HG03520 (cell line): ENCODE measurements around the gene TNFSF8.

Source experiments
- ATAC-seq: cut with Tn5 transposase; IDR thresholded peaks from one replicate; pipeline ENCODE4 v1.9.1; 2021; ENCODE audit warnings: mild to moderate bottlenecking, moderate library complexity; ENCODE audit not compliant: unreplicated experiment

The TNFSF8 gene, protein sequence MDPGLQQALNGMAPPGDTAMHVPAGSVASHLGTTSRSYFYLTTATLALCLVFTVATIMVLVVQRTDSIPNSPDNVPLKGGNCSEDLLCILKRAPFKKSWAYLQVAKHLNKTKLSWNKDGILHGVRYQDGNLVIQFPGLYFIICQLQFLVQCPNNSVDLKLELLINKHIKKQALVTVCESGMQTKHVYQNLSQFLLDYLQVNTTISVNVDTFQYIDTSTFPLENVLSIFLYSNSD

DNA sequence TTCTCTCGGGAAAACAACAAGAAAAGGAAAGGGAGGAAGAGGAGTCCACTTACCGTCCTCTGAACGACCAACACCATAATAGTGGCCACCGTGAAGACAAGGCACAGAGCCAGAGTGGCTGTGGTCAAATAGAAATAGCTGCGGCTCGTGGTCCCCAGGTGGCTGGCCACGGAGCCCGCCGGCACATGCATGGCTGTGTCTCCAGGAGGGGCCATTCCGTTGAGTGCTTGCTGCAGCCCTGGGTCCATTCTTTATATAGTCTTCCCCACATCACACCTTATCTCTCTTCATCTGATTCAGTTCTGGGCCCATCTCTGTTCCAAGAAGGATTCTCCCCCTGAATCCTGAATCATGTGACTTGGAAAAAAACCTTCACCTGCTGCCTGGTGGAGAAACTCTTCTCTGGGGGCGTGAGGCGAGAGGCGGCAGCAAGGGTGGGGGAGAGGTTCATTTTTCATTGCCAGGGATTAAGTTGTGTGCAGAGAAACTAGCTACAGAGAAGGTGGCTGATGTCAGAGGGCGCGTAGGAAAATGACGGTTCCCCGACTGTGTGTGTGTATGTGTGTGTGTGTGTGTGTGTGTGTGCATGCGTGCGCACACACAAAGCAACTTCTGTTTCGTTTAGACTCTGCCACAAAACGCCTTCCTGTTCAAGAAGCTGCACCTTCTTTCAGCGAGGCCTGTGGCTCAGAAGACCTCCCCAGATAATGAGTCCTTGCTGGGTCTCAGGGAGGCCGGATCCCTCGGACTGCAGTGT is at the start of gene TNFSF8:
Gene TNFSF8, minus strand, starts transcription at position 536 of the 757 bp plus-strand sequence. Its CDS starts 288 bp downstream, at position 248.
- ATAC-seq: no peak

DNA sequence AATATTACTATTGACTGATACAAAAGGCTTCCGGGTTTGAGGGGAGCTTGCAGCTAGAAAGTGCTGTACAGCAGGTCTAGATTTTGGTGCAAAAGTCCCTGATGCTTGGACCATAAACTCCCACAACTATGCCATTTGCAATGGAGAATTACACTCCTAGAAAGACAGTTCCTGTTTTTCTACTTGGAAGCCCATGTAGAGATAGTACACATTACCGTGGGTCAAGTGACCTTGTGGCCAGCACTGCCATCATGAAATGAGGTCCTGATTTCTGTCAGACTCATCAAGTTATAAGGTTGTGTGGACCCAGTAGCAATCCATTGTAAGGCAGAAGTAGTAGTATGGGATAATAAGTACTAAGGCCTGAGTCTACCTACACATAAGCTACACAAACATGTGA is 42.8 kb upstream of the TNFSF8 start:
- no peak for ATAC-seq

DNA sequence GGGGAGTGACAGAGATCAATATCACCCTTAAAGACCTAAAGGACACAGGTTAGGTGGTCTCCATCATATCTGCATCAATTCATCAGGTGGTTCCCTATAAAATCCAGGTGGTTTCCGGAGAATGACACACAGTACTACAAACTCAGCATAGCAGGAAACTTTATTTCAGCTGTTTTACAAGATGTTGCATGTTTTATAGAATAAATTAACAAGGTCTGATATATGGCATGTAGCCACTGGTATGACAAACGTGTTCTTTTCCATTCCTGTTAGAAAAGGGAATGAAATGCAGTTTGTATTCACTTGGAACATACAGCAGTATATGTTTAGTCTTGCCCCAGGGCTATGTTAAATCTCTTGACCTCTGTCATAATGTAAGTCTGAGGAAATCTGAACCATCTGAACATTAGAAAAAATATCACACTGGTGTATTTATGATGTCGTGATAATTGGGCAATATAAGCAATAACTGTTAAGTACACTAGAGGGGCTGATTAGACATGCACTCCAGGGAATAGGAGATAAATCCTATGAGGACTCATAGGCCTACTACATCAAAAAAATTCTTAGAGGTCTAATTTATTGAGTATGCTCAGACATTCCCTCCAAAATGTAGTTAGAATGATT is 42.2 kb upstream of the TNFSF8 start:
- no peak for ATAC-seq

DNA sequence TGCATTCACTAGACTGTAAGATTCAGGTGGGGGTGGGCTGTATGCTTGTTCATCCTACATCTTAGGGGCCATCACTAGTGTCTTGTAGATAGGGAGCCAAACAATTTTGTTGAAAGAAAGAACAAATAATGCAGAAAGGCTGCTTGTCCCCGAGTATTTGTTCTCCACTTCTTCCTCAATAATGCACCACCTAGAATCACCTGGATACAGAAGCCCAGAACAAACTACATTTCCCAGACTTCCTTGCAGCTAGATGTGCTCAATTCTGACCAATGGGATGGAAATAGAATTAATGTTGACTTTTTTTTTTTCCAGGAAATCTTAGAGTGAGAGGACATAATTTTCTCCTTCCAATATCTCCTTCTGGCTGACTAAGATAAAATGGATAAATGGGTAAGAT is 38.9 kb upstream of the TNFSF8 start:
- ATAC-seq: no peak

DNA sequence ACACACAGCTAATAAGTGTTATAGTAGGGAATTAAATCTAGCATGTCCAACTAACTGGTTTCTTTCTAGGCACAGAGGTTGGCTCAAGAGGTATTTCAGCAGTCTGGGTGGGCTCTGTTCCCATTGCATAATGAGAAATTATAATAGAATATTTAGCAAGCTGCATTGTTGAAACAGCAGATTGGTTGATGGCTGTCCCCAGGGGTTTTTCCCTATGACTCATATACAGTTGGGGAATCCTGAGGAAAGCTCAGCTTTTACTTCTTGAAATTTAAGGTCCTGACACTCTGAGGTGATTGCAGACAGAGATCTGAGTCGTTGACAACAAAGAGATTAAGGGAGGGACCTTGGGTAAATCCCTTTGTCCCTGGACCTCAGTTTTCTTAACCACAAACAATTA is 38.3 kb upstream of the TNFSF8 start:
- no peak for ATAC-seq

DNA sequence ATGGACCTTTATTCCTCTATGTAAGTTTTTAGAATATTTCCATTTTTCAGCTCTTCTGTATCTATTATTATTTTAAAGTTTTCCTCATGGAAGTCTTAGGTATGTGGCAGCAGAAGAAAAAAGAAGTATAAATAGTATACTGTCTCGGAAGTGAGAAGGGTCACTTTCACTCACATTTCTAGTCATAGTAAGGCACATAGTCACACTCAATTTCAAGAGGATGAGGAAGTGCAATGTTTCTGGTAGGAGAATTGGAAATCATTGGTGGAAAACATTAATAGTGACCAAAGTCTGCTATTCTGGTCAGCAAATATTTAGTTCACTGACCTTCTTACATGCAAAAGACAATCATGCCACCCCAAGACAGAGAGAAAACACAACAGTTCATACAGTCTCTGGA is 35.2 kb upstream of the TNFSF8 start:
- no peak for ATAC-seq

DNA sequence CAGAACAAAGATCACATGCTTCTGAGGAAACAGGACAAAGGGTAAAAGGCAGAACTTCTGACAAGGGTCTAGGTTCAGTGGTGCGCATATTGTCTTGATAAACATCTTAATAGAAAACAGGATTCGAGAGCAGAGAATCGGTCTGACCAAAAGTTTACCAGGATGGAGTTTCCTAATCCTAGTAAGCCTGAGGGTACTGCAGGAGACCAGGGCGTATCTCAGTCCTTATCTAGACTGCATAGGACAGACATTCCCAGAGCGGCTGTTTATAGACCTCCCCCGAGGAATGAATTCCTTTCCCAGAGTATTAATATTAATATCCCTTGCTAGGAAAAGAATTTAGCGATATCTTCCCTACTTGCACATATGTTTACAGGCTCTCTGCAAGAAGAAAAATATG is 32.4 kb upstream of the TNFSF8 start:
- ATAC-seq: no peak

DNA sequence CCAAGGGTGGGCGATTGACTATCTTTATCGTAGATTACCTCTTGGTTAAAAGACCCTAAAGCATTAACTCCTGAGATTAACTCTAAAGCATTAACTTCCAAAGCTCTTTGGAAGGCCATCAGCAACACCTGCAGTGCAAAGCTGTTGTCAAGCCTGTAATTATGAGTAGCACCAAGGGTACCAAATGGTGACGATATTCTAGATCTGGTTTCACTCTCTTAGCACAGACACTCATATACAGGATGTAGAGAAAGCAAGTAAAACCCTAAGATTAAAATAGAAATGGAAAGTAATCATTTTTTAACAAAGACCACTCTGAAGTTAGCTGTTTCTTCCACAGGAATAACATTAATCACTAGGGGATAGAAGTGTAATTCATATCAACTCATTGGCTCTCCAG is 29.9 kb upstream of the TNFSF8 start:
- ATAC-seq: no peak

DNA sequence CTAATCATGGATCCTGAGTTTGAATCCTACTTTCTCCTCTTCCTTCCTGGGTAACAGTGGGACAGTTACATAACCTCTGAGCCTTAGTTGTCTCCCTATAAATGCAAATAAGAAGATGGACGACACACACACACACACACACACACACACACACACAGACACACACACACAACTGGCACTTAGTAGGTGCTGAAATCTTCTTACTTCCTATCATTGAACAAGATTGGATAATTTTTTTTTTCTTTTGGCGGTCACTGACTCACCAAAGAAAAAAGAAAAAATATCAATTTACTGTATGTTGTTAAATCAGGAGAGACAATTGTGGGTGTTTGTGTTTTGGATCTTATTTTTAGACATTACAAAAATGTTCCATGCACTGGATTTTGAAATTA is 28.4 kb upstream of the TNFSF8 start:
- no peak for ATAC-seq

DNA sequence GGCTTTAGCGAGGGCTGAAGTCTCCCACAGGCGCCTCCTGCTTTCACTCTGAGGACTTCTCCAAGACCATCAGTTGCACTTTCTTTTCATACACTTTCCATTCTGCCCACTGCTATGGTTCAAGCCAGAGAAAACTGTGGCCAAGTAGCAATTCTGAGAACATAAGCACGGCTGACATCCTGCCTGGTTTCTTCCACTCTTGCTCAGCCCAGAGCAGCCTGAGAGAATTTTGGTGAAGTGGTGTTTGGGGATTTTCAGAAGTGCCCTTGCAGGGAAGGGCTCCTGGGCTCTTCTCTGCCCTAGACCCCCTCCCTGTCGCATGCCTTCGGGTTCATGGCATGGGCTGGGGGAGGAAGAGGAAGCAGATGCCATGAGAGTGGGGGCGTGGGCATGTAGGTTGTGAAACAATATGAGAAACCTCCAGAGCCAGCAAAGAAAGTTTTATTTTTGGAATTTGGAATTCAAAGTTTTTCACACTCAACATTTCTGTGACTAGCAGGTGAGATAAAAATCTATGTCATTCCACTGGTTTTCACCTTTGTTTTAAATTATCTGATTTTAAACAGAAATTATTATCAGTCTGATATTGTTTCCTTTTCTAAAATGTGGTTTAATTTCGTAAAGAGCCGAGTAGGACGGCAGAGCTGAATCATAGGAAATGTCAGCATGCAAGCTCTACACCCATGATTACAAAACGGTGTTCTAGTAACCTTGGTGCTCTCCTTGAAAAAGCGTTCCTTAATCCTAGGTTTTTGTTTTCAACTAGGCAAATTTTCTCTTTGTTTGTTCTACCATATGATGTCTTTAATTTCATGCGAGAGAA is 27.8 kb upstream of the TNFSF8 start:
- no peak for ATAC-seq

DNA sequence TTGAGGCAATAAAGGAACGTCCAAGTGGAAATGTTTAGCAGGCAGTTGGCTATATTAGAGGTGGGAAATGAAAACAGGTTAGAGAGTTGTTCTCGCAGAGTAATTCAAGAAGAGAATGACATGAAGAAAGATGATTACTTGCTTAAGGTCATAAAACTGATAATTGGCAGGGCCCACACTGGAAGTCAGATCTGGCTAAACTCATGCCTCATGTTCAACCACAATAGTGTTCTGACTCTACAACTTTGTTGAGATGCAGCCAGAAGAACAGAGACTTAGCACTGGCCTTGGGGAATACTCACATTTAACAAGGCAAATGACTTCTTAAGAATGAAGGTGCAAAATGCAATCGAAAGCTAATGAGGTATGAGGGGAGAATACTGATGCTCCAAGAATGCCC is 27.2 kb upstream of the TNFSF8 start:
- no peak for ATAC-seq

DNA sequence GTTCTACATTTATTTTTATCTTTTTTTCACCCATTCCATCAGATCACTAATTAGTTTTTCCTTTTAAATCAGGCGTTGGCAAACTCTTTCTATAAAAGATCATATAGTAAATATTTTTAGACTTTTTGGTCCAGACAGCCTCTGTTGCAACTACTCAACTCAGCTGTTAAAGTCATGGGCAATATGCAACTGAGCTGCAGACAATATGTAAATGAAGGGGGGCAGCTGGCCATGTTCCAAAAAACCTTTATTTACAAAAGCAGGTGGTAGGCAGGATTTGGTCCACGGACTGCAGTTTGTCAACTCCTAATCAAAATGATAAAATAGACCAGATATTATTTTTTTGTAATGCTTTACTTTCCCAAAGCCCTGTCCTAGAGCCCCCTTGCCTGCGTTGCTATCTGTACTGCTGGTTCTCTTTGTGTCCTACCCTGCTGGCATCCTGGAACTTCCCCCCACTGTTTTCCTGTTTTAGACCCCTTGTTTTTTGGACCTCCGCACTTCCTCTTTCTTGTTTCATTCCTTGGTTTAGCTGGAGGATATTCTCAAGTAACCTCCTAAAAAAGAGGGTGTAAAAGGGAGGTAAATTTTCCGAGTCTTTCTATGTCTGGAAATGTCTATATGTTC is 24.7 kb upstream of the TNFSF8 start:
- no peak for ATAC-seq

DNA sequence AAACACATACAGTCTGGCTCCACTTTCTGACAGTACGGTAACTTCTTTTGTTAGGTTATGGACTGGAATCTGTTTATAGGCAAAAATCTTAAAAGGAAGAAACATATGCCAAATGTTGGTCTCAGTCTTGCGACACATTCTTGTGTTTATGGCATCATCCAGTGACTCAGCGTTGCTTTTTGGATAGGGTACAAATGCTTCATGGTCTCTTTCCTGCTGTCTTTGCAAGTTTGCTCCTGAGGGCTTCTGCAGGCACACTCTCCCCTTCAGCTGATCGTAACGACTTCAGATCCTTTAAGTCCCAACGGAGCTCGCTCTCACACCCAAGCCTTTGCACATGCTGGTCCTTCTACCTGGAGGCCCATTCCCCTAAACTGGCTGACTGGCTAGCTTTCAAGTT is 23.6 kb upstream of the TNFSF8 start:
- no peak for ATAC-seq

DNA sequence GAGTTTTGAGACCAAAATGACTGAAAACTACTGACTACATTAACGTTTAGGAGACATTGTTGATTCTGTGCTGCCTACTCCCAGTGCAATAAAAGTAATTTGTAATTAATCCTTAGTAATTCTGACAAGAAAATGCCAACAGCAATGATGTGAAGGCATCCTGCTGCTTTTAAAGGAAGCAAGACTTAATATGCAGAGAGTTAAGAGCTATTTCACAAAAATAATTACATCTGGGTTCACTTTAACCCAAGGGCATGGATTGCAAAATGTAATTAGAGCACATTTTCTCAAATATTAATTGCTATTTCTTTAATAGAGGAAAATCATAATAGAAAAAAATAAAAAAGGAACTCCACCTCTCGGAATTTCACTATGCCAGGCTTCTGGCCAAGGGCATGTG is 22.7 kb upstream of the TNFSF8 start:
- ATAC-seq: no peak

DNA sequence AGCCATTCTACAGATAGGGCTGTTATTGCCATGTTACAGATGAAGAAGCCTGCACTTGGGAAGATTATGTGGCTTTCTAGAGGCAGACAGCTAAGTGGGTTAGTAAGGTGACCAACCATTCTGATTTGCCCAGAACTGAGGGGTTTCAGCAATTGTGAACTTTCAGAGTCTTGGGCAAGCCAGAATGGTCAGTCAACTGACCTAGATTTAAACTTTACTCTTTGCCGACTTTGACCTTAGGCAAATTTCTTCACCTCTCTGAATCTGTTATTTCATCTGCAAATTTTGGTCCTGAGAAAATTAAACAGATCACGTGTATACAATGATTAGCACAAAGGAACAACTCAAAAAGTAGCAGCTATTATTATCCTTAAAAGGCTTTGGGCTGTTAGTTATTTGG is 20.4 kb upstream of the TNFSF8 start:
- no peak for ATAC-seq

DNA sequence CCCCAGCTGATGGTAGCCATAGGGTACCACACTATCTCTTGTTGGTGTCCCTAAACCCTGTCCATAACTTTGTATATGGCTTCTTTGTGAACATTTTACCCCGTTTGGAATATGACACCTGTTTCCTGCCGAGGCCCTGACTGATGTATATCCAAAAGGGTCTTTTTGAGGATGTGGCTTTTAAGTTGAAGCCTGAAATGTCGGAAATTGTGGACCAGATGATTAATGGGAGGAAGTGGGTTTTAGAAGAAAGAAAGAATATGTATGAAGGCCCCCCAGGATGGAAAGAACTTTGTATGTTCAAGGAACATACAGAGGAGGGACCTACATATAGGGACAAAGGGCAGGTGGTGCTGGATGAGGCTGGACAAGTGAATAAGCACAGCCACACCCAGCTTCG is 16.7 kb upstream of the TNFSF8 start:
- no peak for ATAC-seq

DNA sequence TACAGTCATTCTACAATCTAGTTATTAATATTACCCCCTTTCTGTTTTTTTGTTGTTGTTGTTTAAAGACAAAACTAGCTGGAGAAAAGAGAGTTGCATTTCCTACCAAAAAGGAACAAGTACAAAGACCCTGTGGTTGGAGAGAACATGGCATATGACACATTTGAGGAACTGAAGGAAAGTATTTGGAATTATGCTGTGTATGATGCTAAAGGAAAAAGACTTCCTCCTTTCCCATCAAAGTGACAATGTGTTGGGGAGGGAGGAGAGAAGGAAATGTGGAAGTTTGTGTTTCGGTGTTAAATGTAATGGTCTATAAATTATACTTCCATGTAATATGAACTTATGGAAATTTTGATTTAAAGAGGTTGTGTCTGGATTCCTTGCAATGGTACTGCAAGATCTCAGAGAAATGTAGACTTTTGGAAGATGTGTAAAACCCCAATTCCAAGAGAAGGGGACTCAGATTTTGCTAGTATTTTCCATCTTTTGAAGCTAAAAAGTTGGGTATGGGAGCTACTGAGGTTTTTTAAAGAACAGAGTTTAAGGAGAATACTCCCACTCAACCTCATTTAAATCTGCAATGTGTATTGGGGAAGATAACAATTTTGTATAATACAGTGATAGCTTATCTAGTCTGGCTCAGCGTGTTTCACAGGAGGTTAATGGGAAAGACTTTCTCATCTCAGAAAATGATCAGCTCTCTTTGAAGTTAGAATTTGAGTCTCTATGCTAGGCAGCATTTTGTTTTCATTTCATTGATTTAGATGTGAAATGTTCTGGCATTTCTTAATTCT is 15.4 kb upstream of the TNFSF8 start:
- ATAC-seq: no peak

DNA sequence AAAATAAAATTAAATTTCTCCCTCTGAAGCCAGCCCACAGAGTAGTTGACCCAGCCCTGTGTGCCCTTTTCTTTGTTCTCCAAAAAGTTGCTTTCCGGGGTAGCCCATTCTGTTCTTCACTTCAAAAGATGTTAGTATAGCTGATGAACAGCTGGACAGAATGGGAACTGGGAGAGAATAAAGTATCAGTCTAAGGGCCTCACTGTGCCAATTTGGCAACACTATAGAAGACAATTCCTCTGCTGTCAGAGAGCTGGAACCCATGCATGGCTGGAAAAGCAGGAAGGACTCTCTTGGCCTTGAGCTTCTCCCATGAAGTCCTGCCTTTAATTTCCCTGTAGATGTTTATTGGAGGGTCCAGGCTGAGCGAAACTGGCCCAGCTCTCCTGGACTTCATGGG is 11.0 kb upstream of the TNFSF8 start:
- no peak for ATAC-seq

DNA sequence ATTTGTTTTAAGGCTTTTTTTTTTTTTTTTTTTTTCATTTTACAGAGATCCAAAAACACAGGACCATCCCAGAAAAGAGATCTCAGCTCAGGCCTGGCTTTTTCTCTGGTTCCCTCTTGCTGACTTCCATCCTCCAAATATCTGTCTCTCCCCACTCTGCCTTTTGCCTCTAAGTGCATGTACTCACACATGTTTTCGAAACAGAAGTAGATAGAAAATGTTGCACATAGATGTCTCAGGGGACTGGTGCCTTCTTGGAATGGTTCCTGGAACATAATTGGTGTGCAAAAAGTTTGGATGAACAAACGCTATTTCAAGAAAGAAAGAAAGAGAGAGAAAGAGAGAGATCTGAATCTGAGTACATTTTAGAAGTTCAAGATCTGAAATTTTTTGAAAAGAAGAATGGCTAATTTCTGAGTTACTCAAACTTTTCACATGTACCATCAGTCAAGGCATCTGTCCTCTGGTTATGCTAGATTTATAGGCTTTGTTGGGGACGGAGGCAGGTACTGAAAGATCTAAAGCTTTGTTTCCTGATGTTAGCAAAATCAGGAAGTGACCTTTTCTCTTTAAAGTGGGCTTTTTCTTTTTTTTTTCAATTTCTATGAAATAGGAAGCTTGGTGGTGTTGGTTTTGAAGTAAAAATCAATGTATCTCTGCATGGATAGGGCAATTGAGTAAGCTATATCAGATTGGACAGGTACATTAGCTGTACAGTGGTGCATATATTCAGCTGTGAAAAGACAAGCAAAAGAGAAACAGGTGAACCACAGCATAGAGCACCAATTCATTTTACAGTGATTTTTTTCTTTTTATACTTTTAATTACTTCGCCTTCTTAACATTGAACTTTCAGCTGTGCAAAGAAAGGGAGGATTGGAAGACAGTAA is 8.5 kb upstream of the TNFSF8 start:
- no peak for ATAC-seq
